Stimulated activated naive B cell treated with anti-CD40 and anti-IgM and Interleukin-4, amounts not matched to agents 10 μg/mL and 1 μg/mL and 100 μg/mL, for 72 hours (primary cell): ENCODE measurements around the gene MYH8.

Source experiments
- ATAC-seq, 2 donors: fragments of 150-1000 bp; cut with Tn5 transposase; replicated peaks; 2 replicates each; pipeline ENCODE4 v1.10.0; 2021; ENCODE audit warnings: moderate library complexity in 1 of 2
- DNase-seq: peaks from one replicate; pipeline ENCODE4 v3.0.0; 2021
- H3K27ac Mint-ChIP-seq: one replicate; pipeline ENCODE4 v1.8.0; 2022; ENCODE audit warnings: mild to moderate bottlenecking, mixed read lengths
- H3K27me3 Mint-ChIP-seq, 2 donors: one replicate each; pipeline ENCODE4 v1.8.0; 2022; ENCODE audit warnings: mixed read lengths in 2 of 2
- H3K36me3 Mint-ChIP-seq, 2 donors: one replicate each; pipeline ENCODE4 v1.8.0; 2022; ENCODE audit warnings: mixed read lengths in 2 of 2, mild to moderate bottlenecking in 1 of 2
- H3K4me1 Mint-ChIP-seq, 2 donors: one replicate each; pipeline ENCODE4 v1.8.0; 2022; ENCODE audit warnings: mixed read lengths in 2 of 2, mild to moderate bottlenecking in 1 of 2
- H3K4me3 Mint-ChIP-seq, 2 donors: one replicate each; pipeline ENCODE4 v1.8.0; 2022; ENCODE audit warnings: mild to moderate bottlenecking in 2 of 2, mixed read lengths in 2 of 2, moderate library complexity in 1 of 2
- H3K9me3 Mint-ChIP-seq, 2 donors: one replicate each; pipeline ENCODE4 v1.8.0; 2022; ENCODE audit warnings: mixed read lengths in 2 of 2, mild to moderate bottlenecking in 1 of 2

MYH8 gene

DNA sequence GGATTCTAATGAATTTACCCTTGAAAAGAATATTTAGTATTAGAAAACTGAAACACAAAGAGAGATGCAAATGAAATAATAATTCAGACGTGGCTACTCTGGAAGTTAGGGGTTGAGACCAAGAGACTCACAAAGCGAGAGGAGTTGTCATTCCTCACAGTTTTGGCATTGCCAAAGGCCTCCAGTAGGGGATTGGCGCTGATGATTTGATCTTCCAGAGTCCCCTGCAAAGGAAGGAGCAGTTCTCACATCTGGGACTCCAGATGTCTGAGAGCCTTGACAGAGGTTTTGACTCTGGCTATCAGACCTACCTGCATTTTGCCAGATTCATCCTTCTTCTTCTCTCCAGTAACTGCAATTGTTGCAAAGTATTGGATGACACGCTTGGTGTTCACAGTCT is 6.6 kb downstream of the MYH8 start:
- no peak for ATAC-seq
- Mint-ChIP-seq H3K9me3 (no peaks in the 10 kb centered on the region), H3K4me1 (no peaks in the 10 kb centered on the region), H3K27ac (no peak overlapping the region), H3K36me3 (no peaks in the 10 kb centered on the region), H3K27me3 (peaks cover 9 to 22% of the 10 kb centered on the region in 2 donors), H3K4me3 (no peak overlapping the region)
- DNase-seq, result no peak

GRCh38 chr17:10403589-10403988 is 18.2 kb downstream of the MYH8 start:
- no peak for ATAC-seq
- Mint-ChIP-seq H3K27ac (no peak overlapping the region), H3K4me3 (no peak overlapping the region), H3K4me1 (no peaks in the 10 kb centered on the region), H3K36me3 (no peaks in the 10 kb centered on the region), H3K9me3 (no peaks in the 10 kb centered on the region), H3K27me3 (peaks cover 4 to 29% of the 10 kb centered on the region in 2 donors)
- no peak for DNase-seq

- Mint-ChIP-seq H3K4me1 (no peaks in the 10 kb centered on the region), H3K9me3 (no peaks in the 10 kb centered on the region), H3K4me3 (no peak overlapping the region), H3K27me3 (peaks cover 12 to 27% of the 10 kb centered on the region in 2 donors), H3K27ac (no peak overlapping the region), H3K36me3 (no peaks in the 10 kb centered on the region)
- ATAC-seq (no peak), DNase-seq (no peak)
Observed at GRCh38 chr17:10398352-10398751, 23.4 kb downstream of the MYH8 start.

DNA sequence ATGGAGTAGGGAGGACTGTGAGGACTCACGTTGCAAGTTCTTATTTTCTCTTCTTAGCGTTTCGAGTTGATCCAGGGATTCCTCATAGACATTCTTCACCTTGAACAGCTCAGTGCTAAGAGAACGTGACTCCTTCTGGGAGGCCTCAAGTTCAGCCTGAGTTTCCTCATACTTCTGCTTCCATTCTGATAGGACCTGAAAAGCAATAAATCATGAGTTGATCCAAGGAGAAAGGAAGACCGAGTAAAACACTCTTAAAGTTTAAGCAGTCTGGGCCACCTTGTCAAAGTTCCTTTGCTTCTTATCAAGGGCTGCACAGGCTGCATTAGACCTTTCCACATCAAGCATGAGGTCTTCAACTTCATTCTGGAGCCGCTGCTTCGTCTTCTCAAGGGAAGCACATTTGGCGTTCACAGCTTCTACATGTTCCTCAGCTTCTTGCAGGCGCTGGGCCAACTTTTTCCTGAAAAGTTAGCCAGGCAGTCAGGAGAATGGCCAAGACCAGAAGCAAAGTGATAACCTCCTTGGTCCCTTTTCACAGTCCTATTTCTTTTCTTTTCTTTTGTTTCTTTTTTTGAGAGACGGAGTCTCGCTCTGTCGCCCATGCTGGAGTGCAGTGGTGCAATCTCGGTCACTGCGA is 25.1 kb downstream of the MYH8 start:
- Mint-ChIP-seq H3K27ac (no peak overlapping the region), H3K27me3 (peaks cover 20 to 38% of the 10 kb centered on the region in 2 donors), H3K9me3 (no peaks in the 10 kb centered on the region), H3K4me3 (no peak overlapping the region), H3K36me3 (no peaks in the 10 kb centered on the region), H3K4me1 (no peaks in the 10 kb centered on the region)
- DNase-seq (no peak), ATAC-seq (no peak)

DNA sequence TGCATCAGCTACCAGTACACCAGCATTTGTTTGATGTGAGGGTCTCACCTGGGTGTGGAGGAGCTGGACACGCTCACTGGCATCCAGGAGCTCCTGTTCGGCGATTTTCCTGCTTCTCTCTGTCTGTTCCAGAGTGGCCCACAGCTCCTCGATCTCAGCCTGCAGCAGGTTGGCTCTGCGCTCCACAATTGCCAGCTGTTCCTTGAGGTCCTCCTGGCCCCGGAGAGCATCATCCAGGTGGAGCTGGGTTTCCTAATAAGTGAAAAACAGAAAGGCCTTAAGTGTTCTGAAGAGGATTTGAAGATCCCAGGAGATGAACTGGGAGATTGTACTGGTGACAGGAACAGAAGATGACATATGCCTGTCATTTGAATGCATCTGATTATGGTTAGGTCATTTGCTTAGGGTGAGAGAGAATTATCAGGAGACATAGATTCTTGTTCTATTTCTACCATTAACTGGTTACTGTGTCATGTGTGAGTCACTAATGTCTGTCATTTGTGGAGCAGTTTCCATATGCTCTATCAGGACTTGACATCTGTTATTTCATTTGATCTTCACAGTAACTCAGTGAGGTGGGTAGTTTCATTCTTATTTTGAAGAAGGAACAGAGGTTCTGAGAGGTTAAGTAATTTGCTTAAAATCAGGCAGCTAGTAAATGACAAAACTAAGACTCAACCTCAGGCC is 27.4 kb downstream of the MYH8 start:
- ATAC-seq, result no peak
- no peaks in the 10 kb centered on the region for H3K9me3 Mint-ChIP-seq
- peaks cover 23 to 48% of the 10 kb centered on the region in 2 donors for H3K27me3 Mint-ChIP-seq
- H3K4me3 Mint-ChIP-seq, result no peak overlapping the region
- H3K27ac Mint-ChIP-seq, result no peak overlapping the region
- no peak for DNase-seq
- H3K36me3 Mint-ChIP-seq, result no peaks in the 10 kb centered on the region
- no peaks in the 10 kb centered on the region for H3K4me1 Mint-ChIP-seq

GRCh38 chr17:10392880-10393279 is 28.9 kb downstream of the MYH8 start:
- no peak overlapping the region for H3K4me3 Mint-ChIP-seq
- no peak overlapping the region for H3K27ac Mint-ChIP-seq
- H3K36me3 Mint-ChIP-seq, result no peaks in the 10 kb centered on the region
- DNase-seq, result no peak
- peaks cover 28 to 52% of the 10 kb centered on the region in 2 donors for H3K27me3 Mint-ChIP-seq
- ATAC-seq, result no peak
- no peaks in the 10 kb centered on the region for H3K9me3 Mint-ChIP-seq
- H3K4me1 Mint-ChIP-seq, result no peaks in the 10 kb centered on the region

DNA sequence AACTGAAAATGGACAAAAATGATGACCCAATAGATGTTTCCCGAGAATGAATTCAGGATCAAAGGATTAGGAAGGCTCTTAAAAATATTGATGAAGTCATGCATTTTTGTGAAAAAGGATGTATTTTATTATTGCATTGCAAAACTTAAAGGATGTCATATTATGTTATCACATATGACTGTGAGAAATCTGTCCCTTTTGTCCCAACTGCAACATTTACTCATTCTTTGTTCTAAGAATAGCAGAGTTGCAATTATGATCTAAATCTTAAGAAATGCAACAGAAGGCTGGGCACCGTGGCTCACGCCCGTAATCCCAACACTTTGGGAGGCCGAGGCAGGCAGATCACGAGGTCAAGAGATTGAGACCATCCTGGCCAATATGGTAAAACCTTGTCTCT is 35.9 kb downstream of the MYH8 start:
- Mint-ChIP-seq H3K36me3 (no peaks in the 10 kb centered on the region), H3K4me3 (no peak overlapping the region), H3K27me3 (peaks cover 8 to 22% of the 10 kb centered on the region in 2 donors), H3K27ac (no peak overlapping the region), H3K9me3 (no peaks in the 10 kb centered on the region), H3K4me1 (no peaks in the 10 kb centered on the region)
- no peak for DNase-seq
- ATAC-seq, result no peak

DNA sequence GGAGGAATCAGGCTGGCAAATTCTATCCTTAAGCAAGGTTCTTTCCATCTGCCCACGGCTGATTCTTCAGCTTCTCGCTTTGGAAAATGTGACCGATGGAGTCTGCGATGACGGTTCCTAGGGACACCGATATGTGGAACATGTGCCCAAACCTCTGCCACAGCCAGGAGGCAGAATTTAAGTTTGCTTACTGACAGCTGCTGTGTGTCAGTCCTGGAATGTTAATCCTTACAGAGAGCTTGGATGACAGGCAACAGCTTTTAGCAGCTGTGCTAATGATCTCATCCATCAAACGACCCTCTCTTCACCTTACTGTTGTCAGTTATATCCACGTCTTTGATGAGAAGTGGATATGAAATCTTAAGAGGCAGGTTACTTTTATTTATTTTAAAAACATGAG is 37.6 kb downstream of the MYH8 start:
- H3K4me1 Mint-ChIP-seq, result no peaks in the 10 kb centered on the region

DNA sequence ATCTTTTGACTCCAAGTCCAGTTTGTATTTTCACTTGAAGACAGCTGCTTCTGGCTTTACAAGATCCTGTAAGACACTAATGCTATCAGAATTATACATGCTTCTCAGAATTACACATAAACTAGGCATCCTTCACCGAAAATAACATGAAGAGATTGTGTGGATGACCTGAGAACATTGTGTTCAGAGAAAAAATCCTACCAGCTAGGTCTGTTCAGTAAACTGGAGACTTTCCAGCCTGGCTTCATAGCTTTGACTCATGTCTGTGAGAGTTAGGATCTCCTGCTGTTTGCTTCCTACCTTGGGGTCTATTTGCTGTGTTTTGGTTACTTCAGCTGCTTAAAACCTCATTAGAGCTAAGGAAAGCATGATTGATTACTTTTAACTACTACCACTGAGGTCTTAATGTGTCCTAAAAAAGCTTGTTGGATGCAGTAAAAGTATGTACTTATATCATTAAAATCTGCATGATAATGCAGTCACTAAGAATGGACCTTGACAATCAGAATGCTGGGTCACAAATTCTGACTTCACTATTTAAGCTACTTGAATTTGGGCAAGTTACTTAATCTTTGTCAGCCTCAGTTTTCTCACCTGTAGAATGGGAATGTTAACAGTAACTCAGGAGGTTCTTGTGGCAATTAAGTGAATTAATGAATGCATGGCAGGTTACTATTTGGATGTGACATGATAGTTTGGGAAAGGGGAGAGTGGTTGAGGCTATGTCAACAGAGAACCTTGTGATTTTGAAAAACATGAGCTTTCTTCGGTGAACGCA is 40.9 kb downstream of the MYH8 start:
- ATAC-seq (no peak), DNase-seq (no peak)
- Mint-ChIP-seq H3K27ac (no peak overlapping the region), H3K27me3 (peaks cover 3 to 15% of the 10 kb centered on the region in 2 donors), H3K9me3 (no peaks in the 10 kb centered on the region), H3K4me1 (no peaks in the 10 kb centered on the region), H3K36me3 (no peaks in the 10 kb centered on the region), H3K4me3 (no peak overlapping the region)

More for the DNA sequence above, 37.6 kb downstream of the MYH8 start:
- ATAC-seq, result no peak
- no peak for DNase-seq
- Mint-ChIP-seq H3K27me3 (peaks cover 3 to 9% of the 10 kb centered on the region in 2 donors), H3K9me3 (no peaks in the 10 kb centered on the region), H3K36me3 (no peaks in the 10 kb centered on the region), H3K27ac (no peak overlapping the region), H3K4me3 (no peak overlapping the region)

- Mint-ChIP-seq H3K36me3 (no peaks in the 10 kb centered on the region), H3K4me1 (no peaks in the 10 kb centered on the region), H3K27ac (no peak within 1 kb of the TSS), H3K9me3 (no peaks in the 10 kb centered on the region), H3K4me3 (no peak within 1 kb of the TSS), H3K27me3 (peaks cover 17 to 28% of the 10 kb centered on the region in 2 donors)
- no peak for ATAC-seq
- no peak for DNase-seq
Observed at GRCh38 chr17:10372906-10373305, 48.8 kb downstream of the MYH8 start, which contains the start of gene MYH13. Gene MYH13, minus strand, starts transcription at chr17:10373006. Its CDS starts 8,476 bp downstream, at chr17:10364530.

DNA sequence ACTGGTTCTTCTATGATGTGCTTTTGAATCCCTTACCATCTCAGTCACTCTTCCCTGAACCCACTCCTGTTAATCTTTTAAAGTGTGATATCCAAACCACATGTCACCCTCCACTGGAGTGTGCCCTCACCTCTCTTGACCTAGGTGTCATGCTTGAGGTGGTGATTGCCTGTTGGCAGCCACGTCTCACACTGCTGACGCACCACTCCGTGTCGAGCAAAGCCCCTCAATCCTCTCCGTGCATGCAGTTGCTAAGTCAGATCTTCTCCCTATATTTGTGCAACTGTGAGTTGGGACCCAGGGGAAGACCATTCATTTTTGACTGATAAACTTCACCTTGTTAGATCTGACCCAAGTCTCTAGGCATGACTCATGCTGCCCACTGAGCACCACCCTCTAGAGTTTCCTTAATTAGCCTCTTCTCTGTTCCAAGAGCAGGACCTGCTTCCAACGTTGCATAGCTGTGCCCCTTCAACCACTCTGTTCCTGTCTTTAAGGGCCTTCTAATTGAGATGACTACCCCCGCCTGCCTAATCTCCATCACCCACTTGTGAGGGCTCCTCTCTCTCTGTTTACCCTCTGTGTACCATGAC is 51.6 kb downstream of the MYH8 start:
- no peaks in the 10 kb centered on the region for H3K4me1 Mint-ChIP-seq
- DNase-seq (no peak), ATAC-seq (no peak)
- H3K27ac Mint-ChIP-seq, result no peak overlapping the region
- no peaks in the 10 kb centered on the region for H3K36me3 Mint-ChIP-seq
- H3K27me3 Mint-ChIP-seq, result peaks cover 13 to 15% of the 10 kb centered on the region in 2 donors
- no peaks in the 10 kb centered on the region for H3K9me3 Mint-ChIP-seq
- no peak overlapping the region for H3K4me3 Mint-ChIP-seq

DNA sequence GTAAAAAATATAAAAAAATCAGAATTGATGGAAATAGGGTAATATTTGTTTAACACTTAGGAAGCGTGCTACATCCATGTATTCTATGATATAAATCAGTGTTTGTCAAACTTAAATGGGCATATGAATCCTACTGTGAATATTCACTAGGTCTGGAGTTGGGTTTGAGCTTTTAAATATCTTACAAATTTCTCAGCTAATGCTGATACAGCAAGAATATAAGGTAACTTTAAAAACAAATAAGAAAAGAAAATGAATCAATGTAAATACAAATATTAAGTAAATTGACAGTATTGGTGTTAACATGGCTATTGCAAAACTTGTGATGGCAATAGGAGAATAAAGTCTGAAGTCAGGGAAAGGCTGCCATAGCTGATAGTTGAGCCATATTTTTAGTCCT is 52.5 kb downstream of the MYH8 start:
- Mint-ChIP-seq H3K27me3 (peaks cover 13 to 16% of the 10 kb centered on the region in 2 donors), H3K36me3 (no peaks in the 10 kb centered on the region), H3K27ac (no peak overlapping the region), H3K4me3 (no peak overlapping the region), H3K9me3 (no peaks in the 10 kb centered on the region), H3K4me1 (no peaks in the 10 kb centered on the region)
- no peak for DNase-seq
- no peak for ATAC-seq

DNA sequence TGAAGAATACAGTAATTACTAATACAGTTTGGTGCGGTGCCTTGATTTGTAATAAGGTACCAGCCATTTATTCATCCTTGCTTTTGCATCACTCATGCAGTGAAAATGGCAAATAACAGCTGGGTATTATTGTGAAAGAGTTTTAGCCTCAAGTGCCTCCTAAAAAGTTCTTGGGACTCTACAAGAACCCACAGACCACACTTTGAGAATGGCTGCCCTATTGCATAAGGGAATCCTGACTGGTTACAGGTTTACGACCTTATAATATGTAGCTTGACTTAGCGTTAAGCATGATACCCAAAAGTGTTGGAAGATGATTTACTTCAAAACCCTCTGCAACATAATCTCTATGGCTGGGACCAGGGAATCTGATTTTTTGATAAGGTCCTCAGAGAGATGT is 53.2 kb downstream of the MYH8 start:
- Mint-ChIP-seq H3K27me3 (peaks cover 13 to 23% of the 10 kb centered on the region in 2 donors), H3K9me3 (no peaks in the 10 kb centered on the region), H3K4me1 (no peaks in the 10 kb centered on the region), H3K36me3 (no peaks in the 10 kb centered on the region), H3K4me3 (no peak overlapping the region), H3K27ac (no peak overlapping the region)
- DNase-seq (no peak), ATAC-seq (no peak)

DNA sequence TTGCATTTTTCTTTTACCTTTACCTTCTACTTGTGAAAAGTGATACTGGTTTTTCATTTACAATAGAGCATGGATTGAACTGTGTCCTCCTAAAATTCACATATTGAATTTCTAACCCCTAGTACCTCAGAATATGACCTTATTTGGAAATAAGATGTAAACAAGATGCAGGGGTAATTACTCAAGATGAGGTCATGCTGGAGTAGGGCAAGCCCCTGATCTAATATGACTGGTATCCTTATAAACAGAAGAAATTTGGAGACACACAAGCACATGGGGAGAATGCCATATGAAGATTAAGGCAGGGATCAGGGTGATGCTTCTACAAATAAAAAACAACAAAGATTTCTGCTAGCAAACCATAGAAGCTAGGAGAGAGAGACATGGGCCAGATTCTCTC is 61.2 kb downstream of the MYH8 start:
- ATAC-seq (no peak), DNase-seq (no peak)
- Mint-ChIP-seq H3K27me3 (peaks cover 11 to 42% of the 10 kb centered on the region in 2 donors), H3K27ac (no peak overlapping the region), H3K9me3 (no peaks in the 10 kb centered on the region), H3K4me1 (no peaks in the 10 kb centered on the region), H3K36me3 (no peaks in the 10 kb centered on the region), H3K4me3 (no peak overlapping the region)
